Testis (tissue), 2 donors: ENCODE data around the gene KLRC3.
"Not testable (repeated sequence)": the region's sequence is repeated elsewhere in the genome, so short reads cannot be mapped to it uniquely, and the experiment has no call there.

Experiments
- POLR2A ChIP-seq: fragments of 450-650 bp; IDR thresholded peaks from one replicate; pipeline ENCODE4 v1.6.1; 2017; ENCODE audit warnings: antibody characterized with exemption, mild to moderate bottlenecking, moderate library complexity
- TF ChIP-seq, protein P1 (sequence below), 3 experiments: fragments of 450-650 bp in 2 of 3; fragments of 200-600 bp in 1 of 3; sonication (generic) in 1 of 3; IDR thresholded peaks; one replicate each; pipeline ENCODE4 v1.5.1; 2016 to 2019; ENCODE audit warnings: antibody characterized with exemption in 3 of 3, mild to moderate bottlenecking in 2 of 3, moderate library complexity in 1 of 3

DNA sequence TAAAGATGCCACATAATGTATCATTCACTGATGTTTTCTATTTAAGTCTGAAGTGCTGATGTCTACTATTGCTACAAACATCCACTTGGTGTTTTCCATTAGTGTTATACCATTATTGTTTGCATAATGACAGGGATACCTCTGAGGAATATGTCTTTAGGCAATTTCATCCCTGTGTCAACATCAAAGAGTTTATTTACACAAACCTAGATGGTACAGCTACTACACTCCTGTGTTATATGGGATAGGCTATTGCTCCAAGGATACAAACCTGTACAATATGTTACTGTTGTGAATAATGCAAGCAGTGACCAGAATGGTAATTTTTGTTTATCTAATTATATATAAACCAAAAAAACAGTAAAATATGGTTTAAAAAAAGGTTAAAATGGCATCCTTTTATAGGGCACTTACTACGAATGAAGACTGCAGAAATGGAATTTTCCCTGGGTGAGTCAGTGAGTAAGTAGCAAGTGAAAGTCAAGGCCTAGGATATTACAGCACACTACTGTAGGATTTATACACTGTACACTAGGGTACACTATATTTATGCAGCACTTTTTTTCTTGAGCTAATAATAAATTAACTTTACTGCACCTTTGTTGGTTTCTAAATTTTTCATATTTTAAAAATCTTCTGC is 4.0 kb upstream of the KLRC3 start:
- TF ChIP-seq, protein P1, sequence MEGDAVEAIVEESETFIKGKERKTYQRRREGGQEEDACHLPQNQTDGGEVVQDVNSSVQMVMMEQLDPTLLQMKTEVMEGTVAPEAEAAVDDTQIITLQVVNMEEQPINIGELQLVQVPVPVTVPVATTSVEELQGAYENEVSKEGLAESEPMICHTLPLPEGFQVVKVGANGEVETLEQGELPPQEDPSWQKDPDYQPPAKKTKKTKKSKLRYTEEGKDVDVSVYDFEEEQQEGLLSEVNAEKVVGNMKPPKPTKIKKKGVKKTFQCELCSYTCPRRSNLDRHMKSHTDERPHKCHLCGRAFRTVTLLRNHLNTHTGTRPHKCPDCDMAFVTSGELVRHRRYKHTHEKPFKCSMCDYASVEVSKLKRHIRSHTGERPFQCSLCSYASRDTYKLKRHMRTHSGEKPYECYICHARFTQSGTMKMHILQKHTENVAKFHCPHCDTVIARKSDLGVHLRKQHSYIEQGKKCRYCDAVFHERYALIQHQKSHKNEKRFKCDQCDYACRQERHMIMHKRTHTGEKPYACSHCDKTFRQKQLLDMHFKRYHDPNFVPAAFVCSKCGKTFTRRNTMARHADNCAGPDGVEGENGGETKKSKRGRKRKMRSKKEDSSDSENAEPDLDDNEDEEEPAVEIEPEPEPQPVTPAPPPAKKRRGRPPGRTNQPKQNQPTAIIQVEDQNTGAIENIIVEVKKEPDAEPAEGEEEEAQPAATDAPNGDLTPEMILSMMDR (IDR thresholded peaks at IDR 0.05), result not testable (repeated sequence)
- TF ChIP-seq POLR2A, result not testable (repeated sequence)
